G401 (cell line): Measurements from ENCODE around the gene THOC5. TPM values are rescaled to one million over a fixed set of nuclear protein-coding genes. Genes with fewer than 3 reads are reported as not detected.
"Not testable (repeated sequence)": the region's sequence is repeated elsewhere in the genome, so short reads cannot be mapped to it uniquely, and the experiment has no call there.

Experiments
- DNase-seq: peaks from one replicate; pipeline ENCODE4 v3.0.0-alpha.2; 2015; ENCODE audit warnings: low spot score
- in situ Hi-C: cut with HindIII; loops from 2 replicates; pipeline ENCODE4 v1.10.0; 2016; ENCODE audit warnings: low sequenced_read_pairs, mixed read lengths
- total RNA-seq: library from RNA; depleted of rRNA; stranded (reverse); fragments of >200 nt; shearing (Covaris generic); gene quantifications from 2 replicates; pipeline ENCODE4 v1.2.3, GENCODE V29; 2014; rRNA removed

Gene THOC5
- total RNA-seq: 58.9 and 62.6 TPM in 2 replicates

GRCh38 chr22:29553351-29554224 lies at the start of gene THOC5:
Gene THOC5, minus strand, starts transcription at chr22:29553757. Its CDS starts 4,610 bp downstream, at chr22:29549147.
- in situ Hi-C loops: no loop called here
- DNase-seq: peak; percentile 98

- no peak for DNase-seq
- in situ Hi-C loops: no loop called here
Observed at GRCh38 chr22:29598684-29599020, 45.1 kb upstream of the THOC5 start.

GRCh38 chr22:29597871-29598683 lies 44.5 kb upstream of the THOC5 start:
- in situ Hi-C loops, DNase-seq: not testable (repeated sequence)

GRCh38 chr22:29596408-29596807 lies 42.9 kb upstream of the THOC5 start:
- no peak for DNase-seq
- in situ Hi-C loops: no loop called here

- DNase-seq, in situ Hi-C loops: not testable (repeated sequence)
Observed at GRCh38 chr22:29594447-29594846, 40.9 kb upstream of the THOC5 start.

GRCh38 chr22:29593923-29594322 lies 40.4 kb upstream of the THOC5 start:
- no peak for DNase-seq
- in situ Hi-C loops: no loop called here

GRCh38 chr22:29587938-29588699 lies 34.6 kb upstream of the THOC5 start:
- in situ Hi-C loops: no loop called here
- no peak for DNase-seq

GRCh38 chr22:29586193-29586705 lies 32.7 kb upstream of the THOC5 start:
- in situ Hi-C loops, DNase-seq: not testable (repeated sequence)

- DNase-seq: no peak
- in situ Hi-C loops: no loop called here
Observed at GRCh38 chr22:29584975-29585374, 31.4 kb upstream of the THOC5 start.

GRCh38 chr22:29581799-29582198 lies 28.2 kb upstream of the THOC5 start:
- no peak for DNase-seq
- in situ Hi-C loops: no loop called here

- no peak for DNase-seq
- in situ Hi-C loops: no loop called here
Observed at GRCh38 chr22:29580200-29580810, 26.7 kb upstream of the THOC5 start.

GRCh38 chr22:29578462-29579200 lies 25.1 kb upstream of the THOC5 start:
- in situ Hi-C loops: no loop called here
- no peak for DNase-seq

GRCh38 chr22:29574762-29575450 lies 21.3 kb upstream of the THOC5 start:
- no peak for DNase-seq
- in situ Hi-C loops: no loop called here

GRCh38 chr22:29570912-29571549 lies 17.5 kb upstream of the THOC5 start:
- no peak for DNase-seq
- in situ Hi-C loops: no loop called here

GRCh38 chr22:29570456-29570855 lies 16.9 kb upstream of the THOC5 start:
- in situ Hi-C loops: no loop called here
- DNase-seq: peak; percentile 85

GRCh38 chr22:29569011-29569678 lies 15.6 kb upstream of the THOC5 start:
- no peak for DNase-seq
- in situ Hi-C loops: no loop called here

GRCh38 chr22:29567338-29567737 lies 13.8 kb upstream of the THOC5 start:
- peak; percentile 15 for DNase-seq
- in situ Hi-C loops: no loop called here
